Duodenal mucosa (tissue), 2 donors: Measurements from ENCODE around the gene NFATC1.

Experiments
- H3K27ac ChIP-seq: one replicate; pipeline ENCODE4 v1.7.0; 2013; ENCODE audit warnings: low read depth, low read length
- H3K27me3 ChIP-seq, 2 donors: one replicate each; pipeline ENCODE4 v1.7.0; 2013; ENCODE audit warnings: low read length in 2 of 2, control low read depth in 1 of 2; ENCODE audit not compliant: insufficient read depth in 2 of 2, control insufficient read depth in 1 of 2
- H3K36me3 ChIP-seq, 2 donors: one replicate each; pipeline ENCODE4 v1.7.0; 2013; ENCODE audit warnings: low read length in 2 of 2, control low read depth in 1 of 2; ENCODE audit not compliant: insufficient read depth in 2 of 2, control insufficient read depth in 1 of 2
- H3K4me1 ChIP-seq, 2 donors: one replicate each; pipeline ENCODE4 v1.7.0; 2013; ENCODE audit warnings: low read length in 2 of 2, control low read depth in 1 of 2; ENCODE audit not compliant: insufficient read depth in 2 of 2, control insufficient read depth in 1 of 2
- H3K4me3 ChIP-seq, 2 donors: one replicate each; pipeline ENCODE4 v1.7.0; 2013; ENCODE audit warnings: low read length in 2 of 2, low read depth in 1 of 2
- H3K9ac ChIP-seq, 2 donors: one replicate each; pipeline ENCODE4 v1.7.0; 2013; ENCODE audit warnings: low read length in 2 of 2, low read depth in 1 of 2
- H3K9me3 ChIP-seq, 2 donors: one replicate each; pipeline ENCODE4 v1.7.0; 2013; ENCODE audit warnings: low read length in 2 of 2, control low read depth in 1 of 2; ENCODE audit not compliant: control insufficient read depth in 1 of 2

Gene NFATC1

DNA sequence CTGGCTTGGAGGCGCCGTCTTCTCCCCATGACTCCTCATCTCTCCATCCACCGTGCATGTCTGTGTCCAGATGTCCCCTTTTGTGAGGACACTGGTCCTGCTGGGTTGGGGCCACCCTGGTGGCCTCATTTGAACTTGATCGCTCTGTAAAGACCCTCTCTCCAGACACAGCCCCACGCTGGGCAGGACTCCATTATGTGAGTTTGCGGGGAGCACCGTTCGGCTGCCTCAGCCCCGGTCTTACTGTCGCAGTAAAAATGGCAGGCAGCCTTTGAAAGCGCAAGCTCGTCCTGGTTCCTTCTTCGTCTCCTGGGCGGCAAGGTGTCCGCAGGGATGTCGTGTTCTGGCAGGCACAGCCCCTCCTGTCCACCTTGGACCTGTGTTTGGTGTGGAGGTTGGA, 17.7 kb downstream of the NFATC1 start:
- no peak overlapping the region for H3K4me3 ChIP-seq
- H3K9me3 ChIP-seq = no peaks in the 10 kb centered on the region
- H3K4me1 ChIP-seq = no peaks in the 10 kb centered on the region
- no peaks in the 10 kb centered on the region for H3K27me3 ChIP-seq
- H3K36me3 ChIP-seq = peaks cover 0 to 8% of the 10 kb centered on the region in 2 donors
- no peak overlapping the region for H3K9ac ChIP-seq
- H3K27ac ChIP-seq = no peak overlapping the region

DNA sequence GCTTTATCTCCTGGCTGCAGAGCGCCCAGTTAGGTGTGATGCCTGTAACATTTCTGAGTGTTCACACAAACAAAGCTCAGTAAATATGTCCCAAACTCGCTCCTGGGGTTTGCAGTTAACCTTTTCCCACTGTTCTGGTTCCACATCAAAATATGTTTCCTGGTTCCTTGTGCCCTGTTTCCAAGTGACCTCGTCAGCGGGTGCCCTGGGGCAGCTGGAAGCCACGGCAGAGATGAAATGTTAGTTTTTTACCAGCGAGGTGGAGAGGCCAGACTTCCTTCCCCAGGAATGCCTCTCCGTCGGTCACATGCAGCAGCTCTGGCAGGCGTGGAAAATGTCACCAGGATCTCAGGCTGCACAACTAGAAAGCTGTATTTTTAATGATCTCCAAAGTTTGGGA, 18.2 kb downstream of the NFATC1 start:
- Histone ChIP-seq H3K9ac (no peak overlapping the region), H3K36me3 (peaks cover 0 to 8% of the 10 kb centered on the region in 2 donors)

DNA sequence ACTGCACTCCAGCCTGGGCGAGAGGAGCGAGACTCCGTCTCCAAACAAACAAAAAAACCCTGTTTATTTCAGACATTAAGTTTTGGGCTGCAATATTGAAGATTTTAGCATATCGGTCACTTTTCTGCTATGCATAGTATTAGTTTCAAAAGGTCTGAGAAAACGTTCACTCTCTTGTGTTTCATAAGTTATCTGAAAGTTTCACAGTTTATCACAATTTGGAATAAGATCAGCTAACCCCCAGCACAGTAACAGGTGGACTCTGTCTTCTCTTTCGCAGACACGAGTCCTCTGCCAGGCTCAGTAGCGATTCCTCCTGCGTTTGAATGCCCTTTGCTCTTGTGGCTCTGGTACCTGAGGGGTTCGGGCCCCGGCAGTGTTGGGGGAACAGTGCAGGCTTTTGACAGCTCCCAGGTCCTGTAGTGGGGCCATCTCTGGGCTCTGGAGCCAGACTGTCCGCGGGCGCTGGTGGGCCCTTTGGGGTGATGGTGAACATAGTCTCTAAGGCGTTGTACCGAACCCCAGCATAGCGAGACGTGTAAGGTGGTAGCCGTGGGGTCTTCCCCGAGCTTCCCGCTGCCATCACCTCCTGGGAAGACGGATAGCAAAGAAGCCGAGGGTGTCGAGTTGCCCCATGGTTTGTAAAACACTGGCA, 20.4 kb downstream of the NFATC1 start:
- Histone ChIP-seq H3K36me3 (peaks cover 0 to 12% of the 10 kb centered on the region in 2 donors), H3K27ac (no peak overlapping the region), H3K4me3 (no peak overlapping the region), H3K9me3 (no peaks in the 10 kb centered on the region), H3K4me1 (no peaks in the 10 kb centered on the region), H3K9ac (no peak overlapping the region), H3K27me3 (no peaks in the 10 kb centered on the region)

More for the DNA sequence above, 18.2 kb downstream of the NFATC1 start:
- no peaks in the 10 kb centered on the region for H3K4me1 ChIP-seq
- no peaks in the 10 kb centered on the region for H3K9me3 ChIP-seq
- no peak overlapping the region for H3K27ac ChIP-seq
- H3K4me3 ChIP-seq = no peak overlapping the region
- H3K27me3 ChIP-seq = no peaks in the 10 kb centered on the region

DNA sequence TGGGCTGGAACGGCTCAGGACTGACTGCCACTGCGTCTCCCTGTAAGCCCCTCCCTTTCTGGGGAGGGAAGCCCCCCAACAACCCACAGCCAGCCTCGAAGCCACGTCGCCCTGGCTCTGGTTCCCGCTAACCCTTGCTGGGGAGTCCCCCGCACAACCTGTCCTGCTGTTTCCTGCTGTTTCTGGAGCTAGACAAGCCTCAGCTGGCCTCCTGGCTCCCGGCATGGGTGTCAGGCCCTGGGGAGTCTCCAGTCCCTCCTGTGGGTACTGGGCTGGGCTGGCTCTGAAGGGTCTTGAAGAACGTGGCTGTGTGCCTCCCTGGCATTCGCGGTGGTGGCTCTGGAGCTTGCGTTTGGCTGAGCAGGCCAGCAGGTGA, 20.9 kb downstream of the NFATC1 start:
- H3K36me3 ChIP-seq = peaks cover 0 to 12% of the 10 kb centered on the region in 2 donors
- no peak overlapping the region for H3K4me3 ChIP-seq
- H3K27ac ChIP-seq = no peak overlapping the region
- no peaks in the 10 kb centered on the region for H3K9me3 ChIP-seq
- no peaks in the 10 kb centered on the region for H3K4me1 ChIP-seq
- no peak overlapping the region for H3K9ac ChIP-seq
- no peaks in the 10 kb centered on the region for H3K27me3 ChIP-seq

DNA sequence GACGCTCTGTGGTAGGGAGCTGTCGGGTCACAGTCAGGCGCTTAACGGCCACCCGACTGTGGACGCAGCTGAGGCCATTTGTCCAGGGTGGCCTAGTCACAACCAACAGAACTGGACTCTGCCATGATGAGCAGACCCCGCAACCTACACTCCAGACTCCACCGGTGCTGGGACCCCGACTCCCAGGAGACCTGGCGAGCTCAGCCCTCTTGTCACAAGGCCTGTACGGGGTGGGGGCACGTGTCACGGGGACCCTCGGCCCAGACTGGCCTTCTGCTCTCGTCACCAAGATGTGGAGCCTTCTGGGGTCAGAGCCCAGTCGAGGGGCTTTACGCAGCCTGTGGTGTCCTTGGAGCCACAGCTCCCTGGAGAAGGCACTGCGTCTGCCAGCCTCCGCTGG, 22.5 kb downstream of the NFATC1 start:
- H3K4me3 ChIP-seq = no peak overlapping the region
- H3K4me1 ChIP-seq = peaks cover 0 to 2% of the 10 kb centered on the region in 2 donors
- H3K27ac ChIP-seq = no peak overlapping the region
- no peaks in the 10 kb centered on the region for H3K27me3 ChIP-seq
- H3K36me3 ChIP-seq = peaks cover 0 to 5% of the 10 kb centered on the region in 2 donors
- no peaks in the 10 kb centered on the region for H3K9me3 ChIP-seq
- no peak overlapping the region for H3K9ac ChIP-seq

DNA sequence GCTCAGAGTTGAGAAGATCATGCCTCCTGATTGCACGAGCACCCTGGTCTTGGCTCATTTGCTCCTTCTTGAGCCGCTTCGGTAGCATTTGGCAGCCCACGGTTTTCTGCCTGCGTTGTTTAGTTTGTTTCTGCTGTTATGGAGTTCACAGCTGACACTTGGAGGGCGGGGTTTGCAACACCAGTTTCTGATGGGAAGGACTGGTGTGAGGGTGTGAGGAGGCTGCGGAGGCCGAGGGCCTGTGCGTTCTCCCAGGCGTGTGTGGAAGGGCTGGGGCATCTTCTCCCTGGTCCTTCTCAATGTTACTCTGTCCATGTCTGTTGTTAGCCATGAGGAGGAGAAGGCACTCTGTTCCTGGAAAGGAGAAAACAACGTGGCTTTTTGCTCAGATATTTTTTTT, 22.9 kb downstream of the NFATC1 start:
- Histone ChIP-seq H3K4me3 (no peak overlapping the region), H3K27ac (no peak overlapping the region), H3K27me3 (no peaks in the 10 kb centered on the region), H3K9ac (no peak overlapping the region), H3K36me3 (peaks cover 0 to 5% of the 10 kb centered on the region in 2 donors), H3K9me3 (no peaks in the 10 kb centered on the region), H3K4me1 (peaks cover 0 to 6% of the 10 kb centered on the region in 2 donors)

DNA sequence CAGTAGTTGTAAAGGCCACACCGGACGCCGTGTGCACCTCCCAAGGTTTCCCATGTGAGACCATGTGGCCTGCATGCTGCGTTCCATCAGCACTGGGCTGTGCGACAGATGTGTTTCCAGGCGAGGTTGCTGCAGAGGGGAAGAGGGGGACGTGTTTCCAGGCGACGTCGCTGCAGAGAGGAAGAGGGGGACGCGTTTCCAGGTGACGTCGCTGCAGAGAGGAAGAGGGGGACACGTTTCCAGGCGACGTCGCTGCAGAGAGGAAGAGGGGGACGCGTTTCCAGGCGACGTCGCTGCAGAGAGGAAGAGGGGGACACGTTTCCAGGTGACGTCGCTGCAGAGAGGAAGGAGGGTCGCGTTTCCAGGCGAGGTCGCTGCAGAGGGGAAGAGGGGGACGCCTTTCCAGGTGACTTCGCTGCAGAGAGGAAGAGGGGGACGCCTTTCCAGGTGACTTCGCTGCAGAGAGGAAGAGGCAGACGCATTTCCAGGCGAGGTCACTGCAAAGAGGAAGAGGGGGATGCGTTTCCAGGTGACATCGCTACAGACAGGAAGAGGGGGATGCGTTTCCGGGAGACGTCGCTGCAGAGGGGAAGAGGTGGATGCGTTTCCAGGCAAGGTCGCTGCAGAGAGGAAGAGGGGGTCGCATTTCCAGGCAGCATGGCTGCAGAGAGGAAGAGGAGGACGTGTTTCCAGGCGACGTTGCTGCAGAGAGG, 24.5 kb downstream of the NFATC1 start:
- peaks cover 0 to 6% of the 10 kb centered on the region in 2 donors for H3K4me1 ChIP-seq
- H3K9me3 ChIP-seq = no peaks in the 10 kb centered on the region
- no peak overlapping the region for H3K27ac ChIP-seq
- peaks cover 0 to 5% of the 10 kb centered on the region in 2 donors for H3K36me3 ChIP-seq
- H3K9ac ChIP-seq = no peak overlapping the region
- no peaks in the 10 kb centered on the region for H3K27me3 ChIP-seq
- no peak overlapping the region for H3K4me3 ChIP-seq

DNA sequence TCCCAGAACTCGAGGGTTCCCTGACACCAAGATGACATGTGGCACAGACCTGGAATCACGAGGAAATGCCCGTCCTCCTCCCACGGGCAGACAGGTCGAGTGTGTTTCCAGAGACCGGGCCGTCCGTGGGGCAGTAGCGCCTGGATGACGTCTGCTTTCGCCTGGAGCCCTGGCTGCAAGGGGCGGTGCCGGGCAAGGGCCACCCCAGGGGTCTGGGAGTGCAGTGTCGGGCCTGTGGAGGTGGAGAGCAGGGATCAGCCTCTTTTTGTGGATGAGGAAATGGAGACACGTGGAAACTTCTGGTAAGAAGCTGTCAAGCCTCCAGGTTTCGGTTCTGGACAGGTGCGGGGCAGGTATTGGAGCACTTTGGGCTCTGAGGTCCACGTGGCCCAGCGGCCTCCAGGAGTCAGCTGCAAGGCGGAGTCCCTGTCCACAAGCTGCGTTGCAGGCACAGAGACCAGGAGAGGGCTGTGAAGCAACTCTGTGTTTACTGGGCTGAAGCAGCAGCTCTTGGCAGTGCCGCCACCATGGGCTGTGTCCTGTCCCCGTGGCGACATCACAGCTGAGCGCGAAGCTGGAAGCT, 25.6 kb downstream of the NFATC1 start:
- H3K4me1 ChIP-seq = peaks cover 0 to 6% of the 10 kb centered on the region in 2 donors
- H3K9ac ChIP-seq = no peak overlapping the region
- H3K4me3 ChIP-seq = no peak overlapping the region
- H3K9me3 ChIP-seq = no peaks in the 10 kb centered on the region
- H3K27me3 ChIP-seq = no peaks in the 10 kb centered on the region
- H3K27ac ChIP-seq = no peak overlapping the region
- peaks cover 0 to 5% of the 10 kb centered on the region in 2 donors for H3K36me3 ChIP-seq

DNA sequence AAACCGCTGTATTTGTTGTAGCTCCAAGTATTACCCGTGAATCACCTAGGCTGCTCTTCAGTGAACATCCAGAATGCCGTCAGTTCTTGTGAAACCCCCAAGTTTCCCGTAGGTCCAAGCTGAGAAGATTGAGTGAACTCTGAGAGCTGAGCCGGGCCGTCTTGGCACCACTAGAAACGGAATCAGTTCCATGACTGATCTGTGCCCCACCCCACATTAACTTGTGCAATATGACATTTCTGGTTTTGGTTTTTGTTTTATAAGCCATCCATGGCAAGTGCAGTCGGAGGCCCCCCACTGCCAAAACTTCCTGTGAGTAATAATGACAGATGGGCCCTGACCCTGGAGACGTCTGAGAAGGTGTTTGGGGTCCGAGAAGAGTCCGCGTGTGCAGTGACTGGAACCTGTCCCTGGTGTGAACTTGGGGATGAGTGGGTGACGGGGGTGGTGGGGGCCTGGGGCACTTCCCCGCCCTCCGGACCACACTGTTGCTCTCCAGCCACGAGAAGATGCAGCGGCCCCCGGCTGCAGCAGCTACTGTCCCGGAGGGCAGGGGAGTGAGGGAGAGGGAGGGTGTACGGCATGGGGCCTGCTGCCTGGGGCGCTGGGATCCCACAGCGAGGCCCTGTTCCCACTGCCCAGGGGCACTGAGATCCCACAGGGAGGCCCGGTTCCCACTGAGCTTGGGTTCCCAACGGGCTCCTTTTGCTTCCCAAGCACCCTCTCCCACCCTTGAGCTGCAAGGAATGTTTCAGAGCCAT, 26.5 kb downstream of the NFATC1 start:
- no peaks in the 10 kb centered on the region for H3K9me3 ChIP-seq
- H3K36me3 ChIP-seq = peaks cover 0 to 5% of the 10 kb centered on the region in 2 donors
- H3K4me1 ChIP-seq = peaks cover 0 to 6% of the 10 kb centered on the region in 2 donors
- no peak overlapping the region for H3K27ac ChIP-seq
- H3K9ac ChIP-seq = no peak overlapping the region
- no peak overlapping the region for H3K4me3 ChIP-seq
- H3K27me3 ChIP-seq = no peaks in the 10 kb centered on the region

DNA sequence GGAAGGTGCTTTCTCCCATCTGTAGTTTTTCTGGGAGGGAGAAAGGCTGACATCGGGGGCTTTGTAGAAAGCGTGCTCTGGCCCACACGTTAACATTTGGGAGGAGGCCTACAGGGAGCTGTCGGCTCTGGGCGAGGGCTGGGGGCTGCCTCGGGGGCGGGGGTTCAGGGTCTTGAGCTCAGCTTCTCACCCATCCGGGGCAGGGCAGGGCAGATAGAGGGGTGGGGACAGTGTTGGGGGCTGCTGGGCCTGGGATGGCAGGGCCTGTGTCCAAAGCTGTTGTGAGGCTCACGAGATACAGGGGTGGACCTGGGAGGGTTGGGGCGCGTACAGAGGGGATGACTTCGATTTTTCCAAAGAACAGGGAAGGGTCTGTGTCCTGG, 27.0 kb downstream of the NFATC1 start:
- Histone ChIP-seq H3K4me3 (no peak overlapping the region), H3K36me3 (peaks cover 0 to 5% of the 10 kb centered on the region in 2 donors), H3K9me3 (no peaks in the 10 kb centered on the region), H3K9ac (no peak overlapping the region), H3K27ac (no peak overlapping the region), H3K27me3 (no peaks in the 10 kb centered on the region), H3K4me1 (peaks cover 0 to 6% of the 10 kb centered on the region in 2 donors)
